Measurements from ENCODE around the gene CARS2.
A peak's percentile ranks its signal among the peaks of the same experiment; 100 is the strongest.

The CARS2 gene

DNA sequence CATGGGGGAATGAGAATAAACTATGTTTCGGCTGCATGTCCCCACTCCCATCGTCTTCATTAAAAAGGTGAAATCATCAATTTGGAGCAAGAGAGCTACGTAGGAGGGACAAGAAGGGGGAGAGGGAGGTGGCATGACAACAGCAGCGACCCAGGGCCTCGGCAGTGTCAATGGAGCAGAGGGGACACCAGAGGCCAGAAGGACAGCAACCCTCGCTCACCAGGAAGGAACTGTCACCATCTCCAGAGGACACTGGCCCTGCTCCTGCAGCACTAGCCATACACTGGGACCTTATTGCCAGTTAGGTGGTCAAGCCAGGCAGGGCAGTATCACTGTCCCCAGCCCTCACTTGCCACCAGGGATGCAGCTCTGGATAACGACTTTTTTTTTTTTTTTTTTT lies 56.4 kb downstream of the CARS2 start:
- DNase-seq, result no peak

DNA sequence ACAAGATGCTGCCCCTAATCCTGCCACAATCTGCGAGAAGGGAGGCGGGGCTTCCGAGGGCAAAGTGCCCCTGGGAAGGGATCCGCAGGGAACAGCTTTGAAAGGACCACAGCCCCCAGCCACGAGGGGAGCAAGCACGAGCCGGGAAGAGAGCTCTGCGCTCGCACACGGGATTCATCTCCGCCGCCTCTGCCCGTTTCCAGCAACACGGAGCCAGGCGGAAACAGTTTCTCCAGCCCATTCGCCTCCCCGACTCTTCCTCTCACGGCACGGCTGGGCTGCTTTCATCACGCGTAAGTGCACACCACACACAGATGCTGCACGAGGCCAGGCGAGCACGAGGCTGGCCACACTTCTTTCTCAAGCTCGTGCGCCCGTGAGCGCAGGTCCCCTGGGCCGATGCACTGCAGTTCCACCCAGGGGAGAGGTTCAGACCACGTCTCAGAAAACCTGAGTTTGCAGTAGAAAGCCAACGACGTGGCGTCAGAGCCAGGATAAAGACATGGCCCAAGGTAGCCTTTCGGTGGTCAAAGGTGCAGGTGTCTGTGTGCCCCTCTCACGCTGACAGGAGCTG lies 57.0 kb downstream of the CARS2 start:
- no peak for DNase-seq

DNA sequence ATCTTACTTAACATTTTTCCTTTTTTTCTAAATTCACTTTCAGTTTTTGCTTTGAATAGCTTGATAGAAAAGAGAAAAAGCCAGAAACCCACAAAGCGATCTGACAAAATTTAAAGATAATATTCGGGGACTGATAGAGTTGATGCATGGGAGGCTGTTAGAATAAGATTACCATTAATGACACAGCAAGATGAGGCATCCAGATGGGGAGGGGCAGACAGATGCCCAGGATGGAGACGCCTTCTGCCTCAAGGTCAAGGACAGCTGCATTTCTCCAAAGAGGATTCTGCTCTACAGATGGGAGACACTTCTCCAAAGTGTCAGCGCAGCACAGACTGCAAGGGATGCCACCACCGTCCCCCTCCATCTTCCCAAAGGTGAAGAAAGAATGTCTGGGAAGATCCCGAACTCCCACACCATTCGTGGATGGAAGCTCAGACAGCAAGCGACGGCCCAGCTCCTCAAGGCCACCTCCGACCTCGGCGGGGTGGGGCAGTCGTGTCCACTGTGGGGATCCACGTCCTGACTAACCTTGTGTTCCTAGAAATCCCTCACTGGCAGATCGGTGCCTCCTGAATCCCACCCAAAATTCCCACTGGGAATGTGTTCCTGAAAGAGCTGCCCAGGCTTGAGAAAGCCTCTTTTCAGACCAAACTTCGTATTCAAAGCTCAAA lies 57.6 kb downstream of the CARS2 start:
- DNase-seq, result no peak

DNA sequence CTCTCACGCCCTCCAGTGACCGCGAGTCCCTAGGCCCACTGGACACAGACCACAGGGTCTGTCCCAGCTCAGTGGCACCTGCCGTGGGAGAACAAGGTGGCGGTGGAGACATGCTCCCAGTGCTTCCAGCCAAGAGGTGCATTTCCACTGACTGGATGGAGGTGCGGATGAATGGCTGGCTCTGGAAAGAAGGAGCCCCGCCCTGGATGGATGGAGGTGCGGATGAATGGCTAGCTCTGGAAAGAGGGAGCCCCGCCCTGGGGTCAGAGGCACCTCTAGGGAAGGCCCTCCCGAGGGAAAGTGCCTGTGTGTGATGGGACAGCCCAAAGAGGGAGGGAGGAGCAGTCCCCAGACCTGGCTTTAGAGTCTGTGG lies 58.6 kb downstream of the CARS2 start:
- no peak for DNase-seq

DNA sequence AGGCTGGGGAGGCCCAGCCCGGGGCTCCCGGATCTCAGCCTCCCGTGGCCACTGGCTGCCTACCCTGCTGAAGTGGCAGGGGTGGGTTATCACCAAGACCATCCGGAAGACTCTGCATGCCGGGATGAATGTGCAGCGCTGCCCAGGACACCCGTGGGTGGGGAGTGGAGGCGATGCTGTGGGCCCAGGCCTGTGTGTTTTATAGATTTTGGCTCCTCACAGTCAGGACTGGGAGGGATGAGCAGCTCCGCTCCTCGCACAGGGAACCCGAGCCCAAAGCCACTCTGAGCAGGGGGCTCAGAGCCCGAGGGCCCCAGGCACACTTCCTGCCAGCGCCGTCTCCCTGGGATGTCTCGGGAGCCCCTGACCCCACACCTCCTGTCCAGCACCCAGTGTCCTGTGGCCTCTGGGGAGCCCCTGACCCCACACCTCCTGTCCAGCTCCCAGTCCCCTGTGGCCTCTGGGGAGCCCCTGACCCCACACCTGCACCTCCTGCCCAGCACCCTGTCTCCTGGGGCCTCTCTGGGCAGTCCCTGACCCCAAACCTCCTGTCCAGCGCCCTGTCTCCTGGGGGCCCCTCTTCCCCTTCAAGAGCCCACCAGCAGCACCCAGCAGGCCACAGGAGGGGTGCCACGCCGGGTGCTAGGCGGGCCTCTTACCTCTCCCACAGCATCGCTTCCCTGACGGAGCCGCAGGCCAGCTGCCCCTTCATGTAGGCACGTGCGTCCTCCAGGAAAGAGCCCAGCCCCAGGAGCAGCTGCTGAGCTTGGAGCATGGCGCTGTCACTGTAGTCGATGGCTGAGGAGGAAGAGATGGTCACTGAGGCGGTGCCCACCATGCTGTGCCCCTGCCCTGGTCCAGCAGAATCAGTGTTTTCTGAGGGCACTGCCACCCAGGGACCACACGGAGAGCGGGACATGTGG lies 59.2 kb downstream of the CARS2 start:
- DNase-seq, result no peak

DNA sequence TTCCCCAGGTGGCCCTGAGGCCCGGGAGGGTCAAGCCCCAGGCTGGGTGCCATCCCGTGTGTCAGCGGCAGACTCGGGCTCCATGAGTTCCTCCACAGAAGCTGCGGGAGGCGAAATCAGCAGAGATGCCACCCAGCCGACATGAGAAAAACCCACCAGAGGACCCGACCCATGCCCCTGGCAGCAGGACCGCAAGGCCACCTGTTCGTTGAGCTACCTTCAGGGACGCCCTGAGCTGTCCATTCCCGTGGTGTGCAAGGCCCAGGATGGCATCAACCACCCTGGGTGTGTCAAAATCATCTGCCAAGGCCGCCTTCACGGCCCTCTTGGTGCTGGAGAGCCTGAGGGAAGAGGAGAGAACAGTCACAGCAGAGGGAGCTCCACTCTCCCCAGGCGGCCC lies 60.2 kb downstream of the CARS2 start:
- no peak for DNase-seq

DNA sequence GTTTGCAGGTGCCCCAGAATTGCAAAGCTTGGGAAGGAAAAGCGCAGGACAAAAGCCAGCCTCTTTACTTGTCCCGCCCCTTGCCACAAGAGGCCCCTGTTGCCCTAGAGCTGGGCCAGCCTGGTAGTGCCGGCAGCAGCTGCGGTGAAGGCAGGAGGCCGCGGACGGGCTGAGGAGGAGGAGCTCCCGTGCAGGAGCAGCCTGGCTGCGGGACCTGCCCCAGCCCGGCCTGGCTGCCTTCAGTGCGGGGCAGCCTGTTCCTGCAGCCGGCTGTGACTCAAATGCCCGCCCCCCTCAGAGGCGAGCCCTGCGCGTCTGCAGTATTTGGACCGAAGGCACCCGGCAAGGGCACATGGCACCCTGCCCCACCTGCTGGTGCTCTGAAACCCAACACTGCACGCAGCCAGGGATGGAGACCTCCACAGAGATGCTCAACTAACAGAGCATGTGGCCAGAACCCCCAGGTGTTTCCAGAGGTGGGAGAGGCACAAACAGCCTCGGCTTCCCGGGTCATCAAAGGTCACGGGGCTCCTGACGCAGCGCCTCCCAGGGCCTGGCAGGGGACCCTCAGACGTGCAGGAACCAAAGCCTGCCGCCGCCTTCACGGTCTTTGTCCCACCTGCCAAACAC lies 60.9 kb downstream of the CARS2 start:
- DNase-seq, result peak; percentile 14 to 25

DNA sequence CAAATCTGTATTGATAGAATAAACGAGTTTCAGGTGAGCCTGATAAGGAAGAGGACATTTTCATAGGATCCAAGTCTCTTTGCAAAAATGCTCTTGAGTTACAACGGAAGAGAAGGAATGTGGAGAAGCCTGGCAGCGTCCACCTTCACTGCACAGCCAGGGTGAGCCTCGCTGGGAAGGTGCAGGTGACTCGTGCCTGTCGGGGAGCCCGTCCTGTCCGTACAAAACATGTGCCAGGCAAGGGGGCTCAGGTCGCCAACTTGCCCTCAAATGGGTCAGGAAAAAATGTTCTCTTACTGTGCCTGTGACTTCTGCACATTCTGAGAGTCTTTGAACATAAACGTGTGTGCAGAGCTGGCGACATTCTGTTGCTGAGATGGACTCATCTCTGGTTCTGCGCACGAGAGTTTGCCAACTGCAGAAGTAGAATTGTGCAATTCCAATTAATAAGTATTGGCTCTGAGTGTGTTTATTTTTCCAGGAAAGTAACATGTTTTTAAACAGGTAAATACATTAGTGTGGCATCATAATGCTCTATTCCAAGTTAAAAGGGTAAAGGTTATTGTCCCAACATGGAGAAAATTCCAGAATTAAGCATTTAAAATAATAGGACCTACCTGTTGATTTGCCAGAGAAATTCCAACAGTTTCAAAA lies 62.0 kb downstream of the CARS2 start:
- DNase-seq, result no peak

DNA sequence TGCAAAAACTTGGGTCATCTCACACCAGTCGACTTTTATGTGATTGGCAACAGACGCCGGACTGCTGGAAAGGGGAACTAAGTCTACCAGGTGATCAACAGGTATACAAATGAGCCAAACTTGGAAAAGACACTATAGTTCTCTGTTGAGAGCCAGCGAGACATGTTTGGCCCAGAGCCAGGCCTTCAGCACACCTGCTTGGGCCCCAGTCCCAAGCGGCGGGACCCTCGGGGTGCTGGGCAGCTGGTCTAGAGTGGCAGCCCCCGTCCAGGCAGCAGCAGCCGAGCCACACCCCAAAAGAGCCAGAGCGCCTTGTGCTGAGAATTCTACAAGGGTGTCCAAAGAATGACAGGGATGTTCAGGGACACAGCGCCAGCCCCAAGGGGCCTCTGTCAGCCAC lies 62.6 kb downstream of the CARS2 start:
- DNase-seq, result no peak

DNA sequence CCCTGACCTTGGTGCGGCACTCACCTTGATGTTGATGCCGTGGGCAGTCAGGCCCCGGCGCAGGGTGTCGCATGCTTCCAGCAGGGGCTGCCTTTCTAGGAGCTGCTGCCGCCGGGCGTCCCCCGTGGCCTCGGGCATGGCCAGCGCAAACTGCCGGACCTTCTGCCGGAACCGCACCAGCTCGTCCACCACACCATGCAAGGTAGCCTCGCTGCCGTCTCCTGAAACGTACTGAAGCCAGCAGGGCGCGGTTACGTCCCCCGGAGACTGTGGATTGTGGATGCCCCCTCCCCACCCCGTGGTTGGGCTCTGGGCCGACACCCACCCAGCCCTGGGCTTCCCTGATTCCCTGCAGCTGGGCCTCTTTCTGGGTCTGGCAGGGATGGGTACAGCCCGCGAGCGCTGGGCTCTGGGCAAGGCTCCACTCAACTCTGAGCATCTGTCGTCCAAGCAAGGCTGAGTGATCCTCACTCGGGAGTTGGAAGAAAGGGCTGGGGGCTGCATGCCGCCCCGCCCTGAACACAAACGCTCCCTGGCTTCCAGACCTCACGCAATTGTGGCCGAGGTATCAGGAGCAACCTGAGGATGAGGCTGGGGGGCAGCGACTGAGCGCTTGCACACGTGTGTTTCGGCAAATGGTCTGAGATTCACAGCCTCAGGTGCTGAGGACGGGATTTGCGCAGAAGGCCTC lies 63.5 kb downstream of the CARS2 start:
- DNase-seq, result no peak

DNA sequence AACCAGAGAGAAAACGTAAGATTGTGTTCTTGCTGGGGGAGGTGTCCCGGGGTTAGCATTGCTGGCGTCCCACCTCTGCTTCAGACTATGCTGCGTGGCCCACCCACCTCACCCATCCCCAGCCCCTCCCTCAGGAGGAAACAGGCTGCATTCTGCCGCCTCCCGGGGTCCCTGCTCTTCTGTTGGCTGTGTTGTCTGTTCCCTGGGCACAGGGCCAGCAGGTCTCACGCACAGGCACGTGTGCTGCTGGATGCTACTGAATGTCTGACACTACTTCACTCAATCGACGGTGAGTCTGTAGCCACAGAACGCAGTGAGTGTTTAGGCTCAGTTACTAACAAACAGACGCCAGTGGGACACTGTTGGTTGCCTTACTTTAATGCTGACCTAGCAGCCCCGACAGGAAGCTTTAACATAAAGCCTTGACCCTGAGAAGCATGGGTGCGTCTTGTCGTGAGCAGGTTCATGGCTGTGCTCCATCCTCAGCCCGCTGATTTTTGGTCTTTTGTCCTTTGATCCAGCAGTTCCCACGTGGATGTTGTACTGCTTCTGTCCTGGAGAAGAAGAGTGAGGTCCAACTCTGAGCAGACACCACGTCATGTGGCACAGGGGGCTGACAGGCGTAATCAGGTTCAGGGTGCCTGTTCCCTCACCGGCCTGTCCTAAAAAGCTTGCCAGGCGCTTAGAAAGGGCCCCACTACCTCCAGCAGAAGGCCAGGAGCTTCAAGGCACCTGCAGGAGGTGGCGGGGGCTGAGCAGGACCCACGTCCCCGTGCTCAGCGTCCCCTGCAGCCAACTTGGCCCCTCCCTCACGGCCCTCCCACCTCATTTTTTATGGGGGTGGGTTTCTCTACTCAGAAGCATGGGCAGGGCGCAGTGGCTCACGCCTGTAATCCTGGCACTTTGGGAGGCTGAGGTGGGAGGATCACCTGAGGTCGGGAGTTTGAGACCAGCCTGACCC lies 64.6 kb downstream of the CARS2 start:
- no peak for DNase-seq

DNA sequence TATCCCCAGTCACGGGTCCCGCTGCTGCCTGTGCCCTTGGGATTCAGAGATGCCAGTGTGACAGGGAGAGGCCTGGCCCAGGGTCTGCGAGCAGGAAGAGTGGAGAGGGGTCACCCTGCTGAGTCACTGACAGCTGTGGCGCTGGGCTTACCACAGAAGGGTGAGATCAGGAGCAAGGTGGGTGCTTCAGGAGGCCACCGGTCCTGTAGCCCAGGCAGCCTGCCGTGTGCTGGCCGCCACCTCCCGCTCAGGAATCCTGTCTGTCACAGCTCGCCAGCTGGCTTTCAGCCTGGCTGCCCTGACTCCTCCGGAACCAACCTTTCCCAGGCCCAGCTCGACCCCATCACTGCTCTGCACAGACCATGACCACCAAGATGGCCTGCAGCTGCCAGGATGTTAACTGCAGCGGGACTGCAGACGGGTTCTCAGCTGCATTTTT lies 65.3 kb downstream of the CARS2 start:
- DNase-seq, result no peak

DNA sequence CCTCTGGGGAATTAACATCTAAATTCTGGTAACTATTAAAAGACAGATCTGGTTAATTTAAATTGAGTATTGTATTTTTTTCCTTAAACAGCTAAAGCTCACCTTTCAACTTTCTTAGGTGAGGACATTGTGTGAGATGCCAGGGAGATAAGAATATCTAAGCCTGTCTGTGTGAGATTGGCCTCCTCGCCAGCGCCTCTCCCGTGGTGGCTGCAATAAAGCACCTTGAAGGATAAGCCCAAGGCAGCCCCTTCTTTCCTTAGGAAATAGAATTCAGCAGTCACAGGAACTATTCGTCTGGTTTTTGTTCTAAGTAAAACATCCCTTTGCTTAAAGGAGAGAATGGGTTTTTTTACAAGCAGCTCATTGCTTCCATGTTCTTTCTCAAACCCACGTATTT lies 66.0 kb downstream of the CARS2 start:
- DNase-seq, result no peak

DNA sequence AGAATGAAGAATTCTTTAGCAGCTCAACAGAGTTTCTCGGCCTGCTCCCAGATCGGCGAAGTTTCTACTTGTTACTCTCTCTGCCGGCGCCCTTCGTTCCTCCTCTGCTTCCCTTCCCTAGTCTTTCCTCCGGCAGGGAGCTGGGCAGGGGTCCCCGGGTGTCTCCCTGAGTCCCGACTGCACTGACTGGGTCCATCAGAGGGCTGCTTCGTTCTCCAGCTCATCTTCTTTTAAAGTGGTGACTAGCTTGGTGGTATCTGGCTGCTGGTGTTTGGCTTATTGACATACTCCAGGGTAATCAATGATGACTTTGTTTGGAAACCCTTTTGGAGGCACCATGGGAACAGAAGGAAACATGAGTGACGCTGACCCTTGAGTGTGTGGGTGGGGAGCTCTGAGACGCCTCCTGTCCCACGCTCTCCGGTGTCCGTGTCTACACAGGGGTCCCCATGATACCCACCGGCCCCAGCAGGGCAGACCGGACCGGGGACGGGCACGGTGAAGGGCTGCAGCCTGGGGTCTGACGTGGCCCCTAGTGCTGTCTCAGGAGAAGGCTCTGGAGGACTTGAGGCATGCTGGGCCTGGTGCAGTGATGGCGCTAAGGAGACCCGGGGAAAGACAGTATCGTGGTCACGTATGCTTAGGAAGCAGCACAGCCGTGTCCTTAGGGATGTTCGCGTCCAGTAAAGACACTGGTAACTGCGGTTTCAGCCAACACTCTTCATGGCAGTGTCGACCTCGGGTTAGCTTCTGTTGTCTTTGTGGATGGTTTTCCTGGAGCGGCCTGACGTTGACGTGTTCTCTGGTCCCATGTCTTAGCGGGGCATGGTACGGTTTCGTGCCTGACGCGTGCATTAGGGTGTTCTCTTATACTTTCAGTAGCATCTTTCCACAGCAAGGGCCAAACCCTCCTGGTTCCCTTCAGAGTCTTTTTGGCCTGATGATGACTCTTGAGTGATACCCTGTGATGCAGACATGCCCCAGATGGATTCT lies 66.8 kb downstream of the CARS2 start:
- no peak for DNase-seq

DNA sequence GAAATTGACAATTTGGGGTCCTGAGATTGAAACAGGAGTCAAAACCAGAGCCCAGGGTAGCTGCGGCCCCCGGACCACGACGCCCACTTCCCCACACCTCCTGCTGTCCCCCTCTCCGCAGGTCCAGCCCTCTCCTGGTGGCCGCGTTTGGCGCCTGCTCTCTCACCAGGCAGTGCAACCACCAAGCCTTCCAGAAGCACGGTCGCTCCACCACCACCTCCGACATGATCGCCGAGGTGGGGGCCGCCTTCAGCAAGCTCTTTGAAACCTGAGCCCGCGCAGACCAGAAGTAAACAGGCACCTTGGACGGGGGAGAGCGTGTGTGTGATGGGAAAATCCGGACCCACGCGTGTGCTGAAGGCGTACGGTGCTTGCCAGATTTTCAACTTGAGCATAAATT lies 67.7 kb downstream of the CARS2 start:
- no peak for DNase-seq

DNA sequence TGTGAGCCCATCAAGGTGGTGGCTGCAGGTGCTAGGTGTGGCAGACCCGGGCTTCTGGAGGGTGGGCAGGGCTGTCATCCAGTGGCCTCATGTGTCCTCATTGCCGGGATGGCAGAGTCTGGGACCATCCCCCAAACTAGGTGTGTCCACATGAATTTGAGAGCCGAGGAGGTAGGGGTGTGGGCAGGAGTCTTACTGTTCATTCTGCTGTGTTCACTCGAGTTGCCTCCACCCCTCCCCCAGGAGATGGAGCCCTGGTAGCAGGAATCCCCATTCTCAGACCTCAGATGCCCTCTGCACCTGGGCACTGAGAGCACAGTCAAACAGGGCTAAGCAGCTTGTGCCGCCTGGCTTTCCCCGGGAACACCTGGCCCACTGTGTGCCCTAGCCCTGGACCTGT lies 68.2 kb downstream of the CARS2 start:
- no peak for DNase-seq

DNA sequence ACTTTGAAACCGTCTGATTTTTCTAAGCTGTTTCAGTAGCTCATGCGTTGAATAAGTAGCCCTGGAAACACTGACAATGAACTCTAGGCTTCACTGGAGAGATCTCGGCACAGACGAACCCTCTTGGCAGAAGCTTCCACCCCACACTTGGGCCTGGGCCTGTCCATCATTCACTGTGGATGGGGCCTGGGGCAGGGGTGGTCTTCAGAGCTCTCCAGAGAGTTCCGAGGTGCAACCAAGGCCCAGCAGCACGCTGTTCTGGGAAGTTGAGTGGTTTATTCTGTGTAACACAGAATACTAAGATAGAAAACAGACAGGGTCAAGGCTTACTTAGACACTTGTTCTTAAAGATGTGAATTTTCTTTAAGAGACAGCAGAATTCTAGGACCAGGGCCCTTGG lies 68.6 kb downstream of the CARS2 start:
- DNase-seq, result no peak

DNA sequence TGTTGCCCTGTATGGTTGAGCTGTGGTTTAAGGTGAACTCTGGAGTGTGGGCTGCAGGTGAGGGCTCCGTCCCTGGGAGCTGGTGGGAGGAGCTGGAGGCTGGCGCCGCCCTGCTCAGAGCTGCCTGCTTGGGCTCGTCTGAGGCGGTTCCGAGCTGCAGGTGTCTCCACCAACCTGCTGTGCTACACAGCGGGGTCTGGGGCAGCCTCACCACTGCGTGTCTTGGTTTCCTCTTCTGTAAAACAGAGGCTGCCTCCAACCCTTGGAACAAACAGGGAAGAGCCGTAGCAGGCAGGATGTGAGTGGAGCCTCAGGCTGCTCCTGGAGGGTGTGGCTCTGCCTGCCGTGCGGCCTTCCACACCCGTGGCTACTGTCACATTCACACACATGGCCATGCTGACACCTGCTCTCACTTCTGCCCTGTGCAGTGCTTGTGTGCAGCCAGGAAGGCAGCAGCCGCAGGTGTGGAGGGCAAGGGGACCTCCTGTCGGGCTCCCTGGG lies 69.2 kb downstream of the CARS2 start:
- DNase-seq, result no peak

DNA sequence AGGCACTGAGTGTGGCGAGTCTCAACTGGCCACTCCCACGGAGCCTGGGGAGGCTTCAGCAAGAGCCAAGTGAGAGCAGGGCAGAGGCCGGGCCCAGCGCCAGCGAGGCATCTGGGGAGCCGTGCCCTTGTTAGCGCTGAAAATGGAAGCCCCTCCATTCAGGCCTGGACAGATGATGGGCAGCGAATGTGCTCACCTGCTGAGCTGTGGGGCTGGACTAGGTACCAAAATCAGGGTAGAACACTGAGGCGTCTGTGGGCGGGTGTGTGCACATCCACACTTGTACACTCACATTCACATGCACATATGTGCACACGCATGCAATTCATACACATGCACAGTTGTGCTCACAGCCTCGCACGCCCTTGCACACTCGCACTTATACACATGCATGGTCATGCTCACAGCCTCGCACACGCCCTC lies 69.9 kb downstream of the CARS2 start:
- DNase-seq, result no peak
